HepG2 (cell line): ENCODE results near the gene P2RX1. TPM values are rescaled to one million over a fixed set of nuclear protein-coding genes. Genes with fewer than 3 reads are reported as not detected.

Source experiments
- EEA1 ChIP-seq: sonication (generic); formaldehyde crosslinking; IDR thresholded peaks from 2 replicates; pipeline ENCODE4 v1.5.1; 2020; ENCODE audit warnings: mild to moderate bottlenecking, missing genetic modification reagents, borderline replicate concordance
- HNF4G ChIP-seq, 2 experiments: sonication (generic) in 1 of 2; formaldehyde crosslinking in 1 of 2; IDR thresholded peaks; 2 replicates each; pipeline versions ENCODE4 v1.4.0 to v1.6.1; 2011 to 2020; ENCODE audit warnings: borderline replicate concordance in 2 of 2, low read depth in 2 of 2, mild to moderate bottlenecking in 2 of 2, low read length in 1 of 2, missing genetic modification reagents in 1 of 2, moderate library complexity in 1 of 2
- ISL2 ChIP-seq: sonication (generic); formaldehyde crosslinking; IDR thresholded peaks from 2 replicates; pipeline ENCODE4 v1.5.0; 2020; ENCODE audit warnings: missing genetic modification reagents
- KDM5B ChIP-seq: sonication (generic); formaldehyde crosslinking; IDR thresholded peaks from 2 replicates; pipeline ENCODE4 v1.4.0; 2020; ENCODE audit warnings: missing genetic modification reagents, mild to moderate bottlenecking, borderline replicate concordance
- PAWR ChIP-seq: sonication (generic); formaldehyde crosslinking; IDR thresholded peaks from 2 replicates; pipeline ENCODE4 v1.4.0; 2020; ENCODE audit warnings: missing genetic modification reagents, mild to moderate bottlenecking, borderline replicate concordance
- YY1 ChIP-seq: IDR thresholded peaks from 2 replicates; pipeline ENCODE4 v1.6.1; 2011; ENCODE audit warnings: low read length, low read depth, moderate library complexity, mild to moderate bottlenecking; ENCODE audit not compliant: insufficient read depth, insufficient replicate concordance
- ZFP62 ChIP-seq: sonication (generic); formaldehyde crosslinking; IDR thresholded peaks from 2 replicates; pipeline ENCODE4 v1.4.0; 2020; ENCODE audit warnings: missing genetic modification reagents
- ZNF101 ChIP-seq: sonication (generic); formaldehyde crosslinking; IDR thresholded peaks from 2 replicates; pipeline ENCODE4 v1.4.0; 2020; ENCODE audit warnings: mild to moderate bottlenecking, low read depth, missing genetic modification reagents, borderline replicate concordance
- ZNF224 ChIP-seq: sonication (generic); formaldehyde crosslinking; IDR thresholded peaks from 2 replicates; pipeline ENCODE4 v1.5.0; 2020; ENCODE audit warnings: mild to moderate bottlenecking, missing genetic modification reagents
- ZNF234 ChIP-seq: sonication (generic); formaldehyde crosslinking; conservative IDR thresholded peaks from 2 replicates; pipeline ENCODE4 v1.5.1; 2020; ENCODE audit warnings: mild to moderate bottlenecking, missing genetic modification reagents
- ZNF451 ChIP-seq: sonication (generic); formaldehyde crosslinking; IDR thresholded peaks from 2 replicates; pipeline ENCODE4 v1.5.0; 2020; ENCODE audit warnings: mild to moderate bottlenecking, missing genetic modification reagents
- ZNF652 ChIP-seq: IDR thresholded peaks from 2 replicates; pipeline ENCODE4 v1.6.1; 2016; ENCODE audit warnings: low read depth, borderline replicate concordance
- polyA plus RNA-seq, 8 experiments: library from polyadenylated mRNA; depleted of rRNA in 3 of 8; stranded (reverse) in 7 of 8; unstranded in 1 of 8; fragments of >200 nt; fragmentation: Illumina TruSeq in 4 of 8; extraction: Trizol in 4 of 8; gene quantifications; 2 replicates each; pipeline versions ENCODE4 v1.2.1 to v1.2.3, GENCODE V29; 2011 to 2016; ENCODE audit warnings: low read depth in 4 of 8, missing spikeins in 1 of 8, mixed read lengths in 1 of 8; ENCODE audit not compliant: insufficient read depth in 1 of 8
- total RNA-seq, 5 experiments: library from RNA; depleted of rRNA; stranded (reverse); fragments of >200 nt; fragmentation: Illumina TruSeq; extraction: Trizol; gene quantifications; 2 replicates each; pipeline ENCODE4 v1.2.3, GENCODE V29; 2016; ENCODE audit warnings: low read depth in 1 of 5
- TF ChIP-seq, protein P1 (sequence below): sonication (generic); formaldehyde crosslinking; IDR thresholded peaks from 2 replicates; pipeline ENCODE4 v1.4.0; 2020; ENCODE audit warnings: mild to moderate bottlenecking, low read depth, missing genetic modification reagents
- TF ChIP-seq, protein P2 (sequence below): sonication (generic); formaldehyde crosslinking; conservative IDR thresholded peaks from 2 replicates; pipeline ENCODE4 v1.8.1; 2023; ENCODE audit warnings: missing genetic modification reagents
- TF ChIP-seq, protein P3 (sequence below): sonication (generic); formaldehyde crosslinking; IDR thresholded peaks from 2 replicates; pipeline ENCODE4 v1.4.0; 2020; ENCODE audit warnings: missing genetic modification reagents
- TF ChIP-seq, protein P4 (sequence below): sonication (generic); formaldehyde crosslinking; IDR thresholded peaks from 2 replicates; pipeline ENCODE4 v1.4.0; 2020; ENCODE audit warnings: mild to moderate bottlenecking, missing genetic modification reagents
- TF ChIP-seq, protein P5 (sequence below): sonication (generic); formaldehyde crosslinking; IDR thresholded peaks from 2 replicates; pipeline ENCODE4 v1.4.0; 2020; ENCODE audit warnings: missing genetic modification reagents, borderline replicate concordance

P2RX1 gene
- total and polyA plus RNA-seq, 2 of the 13 experiments (the other 11 are each of a cell fraction or from before 2014, with no cell fraction given), result 0.04 to 0.50 TPM

DNA sequence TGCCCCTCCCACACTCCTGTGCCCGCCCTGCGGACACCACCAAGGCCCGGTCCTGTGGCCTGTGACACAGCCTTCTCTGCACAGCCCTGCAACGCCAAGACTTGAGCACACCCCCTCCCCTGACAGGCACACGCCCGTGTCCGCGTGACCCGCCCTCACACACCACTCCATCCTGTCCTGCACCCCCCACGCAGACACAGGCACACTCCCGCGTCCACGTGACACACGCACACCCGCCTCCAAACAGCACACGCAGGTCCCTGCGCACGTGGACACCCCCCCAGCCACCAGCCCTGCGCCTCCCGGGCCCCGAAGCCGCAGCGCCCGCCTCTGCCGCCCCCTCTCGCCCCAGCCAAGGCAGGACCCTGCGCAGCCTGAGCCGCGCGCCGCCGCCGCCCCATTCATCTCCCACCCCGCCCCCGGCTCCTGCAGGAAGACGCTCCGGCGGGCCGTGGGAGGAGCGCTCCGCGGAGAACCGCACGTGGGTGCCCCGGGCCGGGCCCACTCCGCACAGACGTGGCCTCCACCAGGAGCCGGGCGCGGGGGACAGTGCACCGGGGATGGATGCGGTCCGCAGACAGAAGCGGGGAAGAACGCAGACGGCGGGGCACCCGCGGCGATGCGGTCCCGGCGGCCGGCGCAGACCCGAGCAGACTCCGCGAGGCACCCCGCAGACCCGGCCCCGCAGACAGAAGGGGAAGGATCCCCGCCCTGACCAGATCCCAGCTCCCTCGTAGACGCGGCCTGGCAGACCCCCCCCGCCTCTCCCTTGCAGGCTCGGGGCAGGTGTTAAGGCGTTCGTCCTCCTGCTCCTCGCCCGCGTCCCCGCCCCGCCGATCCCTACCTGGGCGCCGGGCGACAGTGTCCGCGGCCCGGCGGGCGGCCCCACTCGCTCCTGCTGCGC, 23.9 kb downstream of the P2RX1 start (continued):
- TF ChIP-seq ISL2 (no peak), ZNF652 (CRISPR knock-in tag) (no peak), ZNF224 (CRISPR knock-in tag) (no peak), EEA1 (CRISPR knock-in tag) (no peak), HNF4G (IDR thresholded peaks at IDR 0.05; ENCODE audit: borderline replicate concordance, low read depth, low read length) (no peak), HNF4G (CRISPR knock-in tag; IDR thresholded peaks at IDR 0.05; ENCODE audit: borderline replicate concordance, low read depth) (no peak), ZNF101 (CRISPR knock-in tag) (no peak), PAWR (CRISPR knock-in tag) (no peak), ZFP62 (CRISPR knock-in tag) (no peak), ZNF234 (0 out of 2 replicates have a peak, but pooled peaks have one; percentile 51), YY1 (peak; percentile 3), ZNF451 (CRISPR knock-in tag) (no peak), KDM5B (CRISPR knock-in tag) (0 out of 2 replicates have a peak, but pooled peaks have one; percentile 16)
- TF ChIP-seq, protein P1, sequence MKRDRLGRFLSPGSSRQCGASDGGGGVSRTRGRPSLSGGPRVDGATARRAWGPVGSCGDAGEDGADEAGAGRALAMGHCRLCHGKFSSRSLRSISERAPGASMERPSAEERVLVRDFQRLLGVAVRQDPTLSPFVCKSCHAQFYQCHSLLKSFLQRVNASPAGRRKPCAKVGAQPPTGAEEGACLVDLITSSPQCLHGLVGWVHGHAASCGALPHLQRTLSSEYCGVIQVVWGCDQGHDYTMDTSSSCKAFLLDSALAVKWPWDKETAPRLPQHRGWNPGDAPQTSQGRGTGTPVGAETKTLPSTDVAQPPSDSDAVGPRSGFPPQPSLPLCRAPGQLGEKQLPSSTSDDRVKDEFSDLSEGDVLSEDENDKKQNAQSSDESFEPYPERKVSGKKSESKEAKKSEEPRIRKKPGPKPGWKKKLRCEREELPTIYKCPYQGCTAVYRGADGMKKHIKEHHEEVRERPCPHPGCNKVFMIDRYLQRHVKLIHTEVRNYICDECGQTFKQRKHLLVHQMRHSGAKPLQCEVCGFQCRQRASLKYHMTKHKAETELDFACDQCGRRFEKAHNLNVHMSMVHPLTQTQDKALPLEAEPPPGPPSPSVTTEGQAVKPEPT (CRISPR knock-in tag), result no peak
- TF ChIP-seq, protein P2, sequence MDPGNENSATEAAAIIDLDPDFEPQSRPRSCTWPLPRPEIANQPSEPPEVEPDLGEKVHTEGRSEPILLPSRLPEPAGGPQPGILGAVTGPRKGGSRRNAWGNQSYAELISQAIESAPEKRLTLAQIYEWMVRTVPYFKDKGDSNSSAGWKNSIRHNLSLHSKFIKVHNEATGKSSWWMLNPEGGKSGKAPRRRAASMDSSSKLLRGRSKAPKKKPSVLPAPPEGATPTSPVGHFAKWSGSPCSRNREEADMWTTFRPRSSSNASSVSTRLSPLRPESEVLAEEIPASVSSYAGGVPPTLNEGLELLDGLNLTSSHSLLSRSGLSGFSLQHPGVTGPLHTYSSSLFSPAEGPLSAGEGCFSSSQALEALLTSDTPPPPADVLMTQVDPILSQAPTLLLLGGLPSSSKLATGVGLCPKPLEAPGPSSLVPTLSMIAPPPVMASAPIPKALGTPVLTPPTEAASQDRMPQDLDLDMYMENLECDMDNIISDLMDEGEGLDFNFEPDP, result no peak
- TF ChIP-seq, protein P3, sequence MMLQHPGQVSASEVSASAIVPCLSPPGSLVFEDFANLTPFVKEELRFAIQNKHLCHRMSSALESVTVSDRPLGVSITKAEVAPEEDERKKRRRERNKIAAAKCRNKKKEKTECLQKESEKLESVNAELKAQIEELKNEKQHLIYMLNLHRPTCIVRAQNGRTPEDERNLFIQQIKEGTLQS (CRISPR knock-in tag), result no peak
- TF ChIP-seq, protein P4, sequence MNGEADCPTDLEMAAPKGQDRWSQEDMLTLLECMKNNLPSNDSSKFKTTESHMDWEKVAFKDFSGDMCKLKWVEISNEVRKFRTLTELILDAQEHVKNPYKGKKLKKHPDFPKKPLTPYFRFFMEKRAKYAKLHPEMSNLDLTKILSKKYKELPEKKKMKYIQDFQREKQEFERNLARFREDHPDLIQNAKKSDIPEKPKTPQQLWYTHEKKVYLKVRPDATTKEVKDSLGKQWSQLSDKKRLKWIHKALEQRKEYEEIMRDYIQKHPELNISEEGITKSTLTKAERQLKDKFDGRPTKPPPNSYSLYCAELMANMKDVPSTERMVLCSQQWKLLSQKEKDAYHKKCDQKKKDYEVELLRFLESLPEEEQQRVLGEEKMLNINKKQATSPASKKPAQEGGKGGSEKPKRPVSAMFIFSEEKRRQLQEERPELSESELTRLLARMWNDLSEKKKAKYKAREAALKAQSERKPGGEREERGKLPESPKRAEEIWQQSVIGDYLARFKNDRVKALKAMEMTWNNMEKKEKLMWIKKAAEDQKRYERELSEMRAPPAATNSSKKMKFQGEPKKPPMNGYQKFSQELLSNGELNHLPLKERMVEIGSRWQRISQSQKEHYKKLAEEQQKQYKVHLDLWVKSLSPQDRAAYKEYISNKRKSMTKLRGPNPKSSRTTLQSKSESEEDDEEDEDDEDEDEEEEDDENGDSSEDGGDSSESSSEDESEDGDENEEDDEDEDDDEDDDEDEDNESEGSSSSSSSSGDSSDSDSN (CRISPR knock-in tag), result peak; percentile 46; the same call in 1 of the 2 replicates
- TF ChIP-seq, protein P5, sequence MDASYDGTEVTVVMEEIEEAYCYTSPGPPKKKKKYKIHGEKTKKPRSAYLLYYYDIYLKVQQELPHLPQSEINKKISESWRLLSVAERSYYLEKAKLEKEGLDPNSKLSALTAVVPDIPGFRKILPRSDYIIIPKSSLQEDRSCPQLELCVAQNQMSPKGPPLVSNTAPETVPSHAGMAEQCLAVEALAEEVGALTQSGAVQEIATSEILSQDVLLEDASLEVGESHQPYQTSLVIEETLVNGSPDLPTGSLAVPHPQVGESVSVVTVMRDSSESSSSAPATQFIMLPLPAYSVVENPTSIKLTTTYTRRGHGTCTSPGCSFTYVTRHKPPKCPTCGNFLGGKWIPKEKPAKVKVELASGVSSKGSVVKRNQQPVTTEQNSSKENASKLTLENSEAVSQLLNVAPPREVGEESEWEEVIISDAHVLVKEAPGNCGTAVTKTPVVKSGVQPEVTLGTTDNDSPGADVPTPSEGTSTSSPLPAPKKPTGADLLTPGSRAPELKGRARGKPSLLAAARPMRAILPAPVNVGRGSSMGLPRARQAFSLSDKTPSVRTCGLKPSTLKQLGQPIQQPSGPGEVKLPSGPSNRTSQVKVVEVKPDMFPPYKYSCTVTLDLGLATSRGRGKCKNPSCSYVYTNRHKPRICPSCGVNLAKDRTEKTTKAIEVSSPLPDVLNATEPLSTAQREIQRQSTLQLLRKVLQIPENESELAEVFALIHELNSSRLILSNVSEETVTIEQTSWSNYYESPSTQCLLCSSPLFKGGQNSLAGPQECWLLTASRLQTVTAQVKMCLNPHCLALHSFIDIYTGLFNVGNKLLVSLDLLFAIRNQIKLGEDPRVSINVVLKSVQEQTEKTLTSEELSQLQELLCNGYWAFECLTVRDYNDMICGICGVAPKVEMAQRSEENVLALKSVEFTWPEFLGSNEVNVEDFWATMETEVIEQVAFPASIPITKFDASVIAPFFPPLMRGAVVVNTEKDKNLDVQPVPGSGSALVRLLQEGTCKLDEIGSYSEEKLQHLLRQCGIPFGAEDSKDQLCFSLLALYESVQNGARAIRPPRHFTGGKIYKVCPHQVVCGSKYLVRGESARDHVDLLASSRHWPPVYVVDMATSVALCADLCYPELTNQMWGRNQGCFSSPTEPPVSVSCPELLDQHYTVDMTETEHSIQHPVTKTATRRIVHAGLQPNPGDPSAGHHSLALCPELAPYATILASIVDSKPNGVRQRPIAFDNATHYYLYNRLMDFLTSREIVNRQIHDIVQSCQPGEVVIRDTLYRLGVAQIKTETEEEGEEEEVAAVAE (CRISPR knock-in tag), result no peak
